Measurements from ENCODE around the gene RAB7A.

DNA sequence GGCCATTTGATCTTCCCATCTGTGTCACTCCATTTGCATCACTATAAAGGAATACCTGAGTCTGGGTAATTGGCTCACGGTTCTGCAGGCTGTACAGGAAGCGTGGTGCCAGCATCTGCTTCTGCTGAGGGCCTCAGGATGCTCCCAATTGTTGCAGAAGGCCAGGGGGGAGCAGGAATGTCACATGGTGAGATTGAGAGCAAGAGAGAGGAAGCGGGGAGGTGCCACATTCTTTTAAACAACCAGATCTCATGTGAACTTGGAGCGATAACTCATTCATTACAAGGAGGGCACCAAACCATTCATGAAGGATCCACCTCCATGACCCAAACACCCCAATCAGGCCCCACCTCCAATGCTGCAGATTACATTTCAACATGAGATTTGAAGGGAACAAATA, 13.1 kb upstream of the RAB7A start:
- no peak for TF ChIP-seq POLR2AphosphoS5 (IDR thresholded peaks at IDR 0.05; ENCODE audit: low read depth)
- TF ChIP-seq, protein P1, sequence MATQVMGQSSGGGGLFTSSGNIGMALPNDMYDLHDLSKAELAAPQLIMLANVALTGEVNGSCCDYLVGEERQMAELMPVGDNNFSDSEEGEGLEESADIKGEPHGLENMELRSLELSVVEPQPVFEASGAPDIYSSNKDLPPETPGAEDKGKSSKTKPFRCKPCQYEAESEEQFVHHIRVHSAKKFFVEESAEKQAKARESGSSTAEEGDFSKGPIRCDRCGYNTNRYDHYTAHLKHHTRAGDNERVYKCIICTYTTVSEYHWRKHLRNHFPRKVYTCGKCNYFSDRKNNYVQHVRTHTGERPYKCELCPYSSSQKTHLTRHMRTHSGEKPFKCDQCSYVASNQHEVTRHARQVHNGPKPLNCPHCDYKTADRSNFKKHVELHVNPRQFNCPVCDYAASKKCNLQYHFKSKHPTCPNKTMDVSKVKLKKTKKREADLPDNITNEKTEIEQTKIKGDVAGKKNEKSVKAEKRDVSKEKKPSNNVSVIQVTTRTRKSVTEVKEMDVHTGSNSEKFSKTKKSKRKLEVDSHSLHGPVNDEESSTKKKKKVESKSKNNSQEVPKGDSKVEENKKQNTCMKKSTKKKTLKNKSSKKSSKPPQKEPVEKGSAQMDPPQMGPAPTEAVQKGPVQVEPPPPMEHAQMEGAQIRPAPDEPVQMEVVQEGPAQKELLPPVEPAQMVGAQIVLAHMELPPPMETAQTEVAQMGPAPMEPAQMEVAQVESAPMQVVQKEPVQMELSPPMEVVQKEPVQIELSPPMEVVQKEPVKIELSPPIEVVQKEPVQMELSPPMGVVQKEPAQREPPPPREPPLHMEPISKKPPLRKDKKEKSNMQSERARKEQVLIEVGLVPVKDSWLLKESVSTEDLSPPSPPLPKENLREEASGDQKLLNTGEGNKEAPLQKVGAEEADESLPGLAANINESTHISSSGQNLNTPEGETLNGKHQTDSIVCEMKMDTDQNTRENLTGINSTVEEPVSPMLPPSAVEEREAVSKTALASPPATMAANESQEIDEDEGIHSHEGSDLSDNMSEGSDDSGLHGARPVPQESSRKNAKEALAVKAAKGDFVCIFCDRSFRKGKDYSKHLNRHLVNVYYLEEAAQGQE (IDR thresholded peaks at IDR 0.05; ENCODE audit: insufficient replicate concordance, low read depth), result no peak
- TF ChIP-seq, protein P2, sequence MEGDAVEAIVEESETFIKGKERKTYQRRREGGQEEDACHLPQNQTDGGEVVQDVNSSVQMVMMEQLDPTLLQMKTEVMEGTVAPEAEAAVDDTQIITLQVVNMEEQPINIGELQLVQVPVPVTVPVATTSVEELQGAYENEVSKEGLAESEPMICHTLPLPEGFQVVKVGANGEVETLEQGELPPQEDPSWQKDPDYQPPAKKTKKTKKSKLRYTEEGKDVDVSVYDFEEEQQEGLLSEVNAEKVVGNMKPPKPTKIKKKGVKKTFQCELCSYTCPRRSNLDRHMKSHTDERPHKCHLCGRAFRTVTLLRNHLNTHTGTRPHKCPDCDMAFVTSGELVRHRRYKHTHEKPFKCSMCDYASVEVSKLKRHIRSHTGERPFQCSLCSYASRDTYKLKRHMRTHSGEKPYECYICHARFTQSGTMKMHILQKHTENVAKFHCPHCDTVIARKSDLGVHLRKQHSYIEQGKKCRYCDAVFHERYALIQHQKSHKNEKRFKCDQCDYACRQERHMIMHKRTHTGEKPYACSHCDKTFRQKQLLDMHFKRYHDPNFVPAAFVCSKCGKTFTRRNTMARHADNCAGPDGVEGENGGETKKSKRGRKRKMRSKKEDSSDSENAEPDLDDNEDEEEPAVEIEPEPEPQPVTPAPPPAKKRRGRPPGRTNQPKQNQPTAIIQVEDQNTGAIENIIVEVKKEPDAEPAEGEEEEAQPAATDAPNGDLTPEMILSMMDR (IDR thresholded peaks at IDR 0.05; ENCODE audit: insufficient read depth, low read length), result no peak
